HepG2 (cell line): Measurements from ENCODE around the gene GPRIN1. TPM values are rescaled to one million over a fixed set of nuclear protein-coding genes. Genes with fewer than 3 reads are reported as not detected.
A peak's percentile ranks its signal among the peaks of the same experiment; 100 is the strongest.

Experiments used
- ATAC-seq: fragments of 200-7000 bp; cut with Tn5 transposase; 3 replicates; pipeline ENCODE4 v1.9.1; 2020; ENCODE audit warnings: mild to moderate bottlenecking, moderate library complexity
- BruUV-seq: library from RNA; stranded (reverse); fragments of 400-500 nt; replicated peaks from 2 replicates; lab custom pipeline; 2021; lab: Mats Ljungman, UMichigan
- CTCF ChIA-PET: fragments of 300-600 bp; formaldehyde crosslinking; extraction: SDS; loops from one replicate; lab custom pipeline; 2021; ENCODE audit warnings: low total read pairs, inconsistent platforms, low intra/inter-chr PET ratio; lab: Yijun Ruan, JAX
- POLR2A ChIA-PET: fragments of 350-600 bp; sonication (Branson Sonifier 250); formaldehyde crosslinking; loops from one replicate; lab custom pipeline; 2020; ENCODE audit warnings: antibody characterized with exemption, inconsistent platforms; lab: Yijun Ruan, JAX
- DNase-seq: peaks from one replicate; pipeline ENCODE4 v3.0.0-alpha.2; 2015; ENCODE audit warnings: low spot score
- FAIRE-seq: peaks from 3 replicates; lab custom pipeline; 2011; peaks lifted over from hg19 to GRCh38; lab: Jason Lieb, UNC
- H2AFZ ChIP-seq: one replicate; pipeline ENCODE4 v1.6.1; 2011; ENCODE audit warnings: low read length, inconsistent platforms
- H3K27ac ChIP-seq: fragments of 300-600 bp; 3 replicates; pipeline ENCODE4 v1.8.0; 2011; ENCODE audit warnings: mixed run types, mild to moderate bottlenecking, mixed read lengths, low read length, inconsistent platforms; ENCODE audit not compliant: insufficient read depth; ENCODE audit errors: extremely low read length
- H3K27me3 ChIP-seq, 2 experiments: fragments of 200-600 bp in 1 of 2; 2 replicates in 1 of 2; 3 replicates in 1 of 2; pipeline versions ENCODE4 v1.6.0 to v1.8.0; 2011; ENCODE audit warnings: low read length in 2 of 2, mild to moderate bottlenecking in 2 of 2, moderate library complexity in 2 of 2, inconsistent platforms in 1 of 2; ENCODE audit not compliant: insufficient read depth in 2 of 2, control insufficient read depth in 1 of 2
- H3K36me3 ChIP-seq, 2 experiments: fragments of 200-600 bp in 1 of 2; replicated peaks in 1 of 2; 2 replicates in 1 of 2; 3 replicates in 1 of 2; pipeline versions ENCODE4 v1.5.1 to v1.8.0; 2011; ENCODE audit warnings: low read length in 2 of 2, inconsistent platforms in 1 of 2; ENCODE audit not compliant: insufficient read depth in 2 of 2, control insufficient read depth in 1 of 2
- H3K4me1 ChIP-seq: 2 replicates; pipeline ENCODE4 v1.5.1; 2012; ENCODE audit warnings: low read length, inconsistent platforms; ENCODE audit not compliant: insufficient read depth
- H3K4me2 ChIP-seq: 2 replicates; pipeline ENCODE4 v1.6.0; 2011; ENCODE audit warnings: low read depth, low read length, inconsistent platforms
- H3K4me3 ChIP-seq, 3 experiments: fragments of 200-600 bp in 1 of 3; sonication (generic), shearing (Covaris generic) in 1 of 3; replicated peaks in 1 of 3; 2 replicates each; pipeline ENCODE4 v1.5.1; 2011 to 2016; ENCODE audit warnings: low read length in 3 of 3, inconsistent platforms in 2 of 3, low read depth in 2 of 3, mild to moderate bottlenecking in 2 of 3, control low read depth in 1 of 3, mixed read lengths in 1 of 3; ENCODE audit not compliant: insufficient read depth in 1 of 3
- H3K79me2 ChIP-seq: one replicate; pipeline ENCODE4 v1.6.1; 2011; ENCODE audit warnings: low read length, inconsistent platforms; ENCODE audit not compliant: insufficient read depth
- H3K9ac ChIP-seq: 2 replicates; pipeline ENCODE4 v1.6.0; 2011; ENCODE audit warnings: mild to moderate bottlenecking, low read depth, low read length, inconsistent platforms; ENCODE audit not compliant: insufficient read depth
- H3K9me3 ChIP-seq: 2 replicates; pipeline ENCODE4 v1.5.1; 2012; ENCODE audit warnings: mild to moderate bottlenecking, low read length
- H4K20me1 ChIP-seq: 2 replicates; pipeline ENCODE4 v1.6.0; 2011; ENCODE audit warnings: inconsistent platforms, mild to moderate bottlenecking, low read length, moderate library complexity; ENCODE audit not compliant: insufficient read depth
- ETV5 ChIP-seq: IDR thresholded peaks from 2 replicates; pipeline ENCODE4 v1.6.1; 2018; ENCODE audit warnings: missing biosample characterization, missing genetic modification reagents, inconsistent platforms, borderline replicate concordance
- GATAD2A ChIP-seq: IDR thresholded peaks from 2 replicates; pipeline ENCODE4 v1.6.1; 2016
- GZF1 ChIP-seq: sonication (generic); formaldehyde crosslinking; IDR thresholded peaks from 2 replicates; pipeline ENCODE4 v1.5.1; 2020; ENCODE audit warnings: mild to moderate bottlenecking, missing genetic modification reagents
- HMG20A ChIP-seq: IDR thresholded peaks from 2 replicates; pipeline ENCODE4 v1.6.1; 2016; ENCODE audit warnings: borderline replicate concordance
- HOXA7 ChIP-seq: sonication (generic); formaldehyde crosslinking; IDR thresholded peaks from 2 replicates; pipeline ENCODE4 v1.8.1; 2022; ENCODE audit warnings: mild to moderate bottlenecking, missing genetic modification reagents, moderate library complexity
- JUN ChIP-seq: sonication (generic); formaldehyde crosslinking; IDR thresholded peaks from 2 replicates; pipeline ENCODE4 v1.4.0; 2020; ENCODE audit warnings: mild to moderate bottlenecking, missing genetic modification reagents
- KDM2A ChIP-seq: sonication (generic); formaldehyde crosslinking; IDR thresholded peaks from 2 replicates; pipeline ENCODE4 v1.4.0; 2020; ENCODE audit warnings: low read depth, missing genetic modification reagents, borderline replicate concordance
- SP140L ChIP-seq: sonication (generic); formaldehyde crosslinking; IDR thresholded peaks from 2 replicates; pipeline ENCODE4 v1.4.0; 2020; ENCODE audit warnings: missing genetic modification reagents, borderline replicate concordance
- SRSF4 ChIP-seq: fragments of 200-400 bp; formaldehyde crosslinking; IDR thresholded peaks from one replicate; pipeline ENCODE4 v1.6.1; 2018; ENCODE audit warnings: mild to moderate bottlenecking, low read depth, low read length, moderate library complexity; ENCODE audit not compliant: poor library complexity, severe bottlenecking
- ZNF30 ChIP-seq: sonication (generic); formaldehyde crosslinking; IDR thresholded peaks from 2 replicates; pipeline ENCODE4 v1.5.0; 2020; ENCODE audit warnings: mild to moderate bottlenecking, missing genetic modification reagents
- ZNF616 ChIP-seq: sonication (generic); formaldehyde crosslinking; IDR thresholded peaks from 2 replicates; pipeline ENCODE4 v1.5.0; 2020; ENCODE audit warnings: low read depth, mild to moderate bottlenecking, missing genetic modification reagents
- ZNF891 ChIP-seq: sonication (generic); formaldehyde crosslinking; IDR thresholded peaks from 2 replicates; pipeline ENCODE4 v1.5.0; 2020; ENCODE audit warnings: mild to moderate bottlenecking, missing genetic modification reagents
- WGBS: methylation state at CpG from one replicate; pipeline ENCODE4 v1.1.6; 2017; ENCODE audit warnings: low lambda C conversion rate; 5-methylcytosine and 5-hydroxymethylcytosine counted together
- in situ Hi-C: cut with HindIII; loops from 2 replicates; pipeline ENCODE4 v1.10.0; 2017; ENCODE audit warnings: low pct_unique_long_range_greater_than_20kb; ENCODE audit not compliant: extremely low pct_ligation_motif_present
- intact Hi-C: fragments of 100-400 bp; cut with micrococcal nuclease; formaldehyde crosslinking; loops from one replicate; pipeline ENCODE4 v1.10.0; 2022; ENCODE audit not compliant: unreplicated experiment
- polyA plus RNA-seq, 8 experiments: library from polyadenylated mRNA; depleted of rRNA in 3 of 8; stranded (reverse) in 7 of 8; unstranded in 1 of 8; fragments of >200 nt; fragmentation: Illumina TruSeq in 4 of 8; extraction: Trizol in 4 of 8; gene quantifications; 2 replicates each; pipeline versions ENCODE4 v1.2.1 to v1.2.3, GENCODE V29; 2011 to 2016; ENCODE audit warnings: low read depth in 4 of 8, missing spikeins in 1 of 8, mixed read lengths in 1 of 8; ENCODE audit not compliant: insufficient read depth in 1 of 8
- total RNA-seq, 5 experiments: library from RNA; depleted of rRNA; stranded (reverse); fragments of >200 nt; fragmentation: Illumina TruSeq; extraction: Trizol; gene quantifications; 2 replicates each; pipeline ENCODE4 v1.2.3, GENCODE V29; 2016; ENCODE audit warnings: low read depth in 1 of 5
- TF ChIP-seq, protein P1 (sequence below): sonication (generic); formaldehyde crosslinking; IDR thresholded peaks from 2 replicates; pipeline ENCODE4 v1.8.0; 2022; ENCODE audit warnings: mild to moderate bottlenecking, missing genetic modification reagents, borderline replicate concordance
- TF ChIP-seq, protein P2 (sequence below): sonication (generic); formaldehyde crosslinking; IDR thresholded peaks from 2 replicates; pipeline ENCODE4 v1.4.0; 2020; ENCODE audit warnings: missing genetic modification reagents, borderline replicate concordance
- TF ChIP-seq, protein P3 (sequence below): sonication (generic); formaldehyde crosslinking; IDR thresholded peaks from 2 replicates; pipeline ENCODE4 v1.5.0; 2020; ENCODE audit warnings: mild to moderate bottlenecking, missing genetic modification reagents, moderate library complexity

GPRIN1 gene
- total and polyA plus RNA-seq, 2 of the 13 experiments (the other 11 are each of a cell fraction or from before 2014, with no cell fraction given), result 0.32 to 2.0 TPM

DNA sequence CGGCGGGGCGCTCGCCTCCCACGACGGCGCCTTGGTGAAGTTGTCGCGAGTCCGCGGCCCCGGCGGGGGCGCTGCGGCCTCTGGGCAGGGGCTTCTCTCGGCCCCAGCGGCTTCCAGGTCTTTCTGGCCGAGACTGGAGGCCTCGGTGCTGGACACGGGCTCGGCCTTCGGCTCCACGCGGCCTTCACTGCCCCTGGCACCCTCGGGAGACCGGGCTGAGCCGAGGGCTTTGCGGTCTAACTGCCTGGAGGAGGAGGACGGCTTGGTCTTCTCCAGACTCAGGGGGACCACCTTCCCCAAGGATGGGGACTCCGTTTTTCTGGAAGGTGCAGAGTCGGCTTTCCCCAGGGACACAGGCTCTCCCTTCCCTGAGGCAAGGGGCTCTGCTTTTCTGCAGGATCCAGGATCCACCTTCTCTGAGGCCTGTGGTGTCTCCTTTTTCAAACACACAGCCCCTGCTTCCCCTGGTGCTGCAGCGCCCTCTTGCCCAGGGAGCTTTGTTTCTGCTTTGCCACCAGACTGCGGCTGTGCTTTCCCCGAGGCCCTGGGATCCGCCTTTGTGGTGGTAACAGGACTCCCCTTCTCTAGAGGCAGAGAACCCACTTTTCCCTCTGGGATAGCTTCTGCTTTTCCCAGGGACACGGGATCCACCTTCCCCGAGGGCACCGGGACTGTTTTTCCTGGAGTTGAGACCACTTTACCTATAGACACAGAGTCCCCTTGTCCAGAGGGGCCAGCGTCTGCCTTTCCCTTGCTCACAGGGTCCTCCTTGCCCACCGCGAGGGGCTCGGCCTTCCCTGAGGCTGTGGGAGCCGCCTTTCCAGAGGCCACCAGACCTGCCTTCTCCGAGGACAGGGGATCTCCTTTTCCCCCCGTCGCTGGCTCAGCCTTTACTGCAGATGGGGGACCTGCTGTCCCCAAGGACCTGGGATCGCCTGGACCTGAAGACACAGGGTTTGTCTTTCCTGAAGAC is 12.3 kb downstream of the GPRIN1 start (continued):
- TF ChIP-seq, protein P1, sequence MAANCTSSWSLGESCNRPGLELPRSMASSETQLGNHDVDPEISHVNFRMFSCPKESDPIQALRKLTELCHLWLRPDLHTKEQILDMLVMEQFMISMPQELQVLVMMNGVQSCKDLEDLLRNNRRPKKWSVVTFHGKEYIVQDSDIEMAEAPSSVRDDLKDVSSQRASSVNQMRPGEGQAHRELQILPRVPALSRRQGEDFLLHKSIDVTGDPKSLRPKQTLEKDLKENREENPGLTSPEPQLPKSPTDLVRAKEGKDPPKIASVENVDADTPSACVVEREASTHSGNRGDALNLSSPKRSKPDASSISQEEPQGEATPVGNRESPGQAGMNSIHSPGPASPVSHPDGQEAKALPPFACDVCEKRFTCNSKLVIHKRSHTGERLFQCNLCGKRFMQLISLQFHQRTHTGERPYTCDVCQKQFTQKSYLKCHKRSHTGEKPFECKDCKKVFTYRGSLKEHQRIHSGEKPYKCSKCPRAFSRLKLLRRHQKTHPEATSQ (CRISPR knock-in tag), result no peak

DNA sequence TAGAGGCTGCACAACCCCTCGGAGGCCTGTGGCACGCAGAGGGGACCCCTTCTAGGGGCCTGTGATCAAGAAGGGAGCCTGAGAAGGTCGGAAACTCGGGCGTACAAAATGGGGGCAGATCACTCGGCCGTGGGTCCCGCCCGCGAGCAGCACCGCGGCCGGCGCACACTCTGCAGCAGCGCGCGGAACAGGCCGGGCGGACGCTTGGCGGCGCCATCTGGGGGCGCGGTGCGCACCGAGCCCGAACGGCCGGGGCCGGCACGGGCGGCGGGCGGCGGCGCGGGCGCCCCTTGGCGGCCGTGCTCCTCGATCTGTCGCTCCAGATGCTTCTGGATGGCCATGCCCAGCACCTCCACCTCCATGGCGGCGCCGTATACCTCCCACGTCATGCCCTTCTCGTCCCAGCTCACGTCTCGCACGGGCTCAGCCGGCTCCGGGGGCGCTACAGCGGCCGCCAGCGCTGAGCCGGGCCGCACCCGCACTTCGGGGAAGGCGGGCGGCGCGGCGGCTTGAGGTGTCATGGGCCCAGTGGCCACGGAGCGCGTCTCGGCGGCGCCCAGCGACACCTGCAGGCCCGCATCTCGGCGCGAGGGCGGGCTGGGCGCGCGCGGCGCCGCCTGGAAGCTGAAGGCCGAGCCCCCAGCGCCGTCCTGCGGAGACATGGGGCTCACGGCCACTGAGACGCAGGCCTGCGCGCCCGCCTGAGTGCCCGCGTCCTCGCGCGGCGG is 13.1 kb downstream of the GPRIN1 start:
- no peak for DNase-seq
- CTCF ChIA-PET, result no interaction called here
- BruUV-seq, result no TSS peak
- TF ChIP-seq ZNF891 (no peak), HOXA7 (CRISPR knock-in tag) (no peak), GZF1 (CRISPR knock-in tag) (no peak), JUN (CRISPR knock-in tag) (no peak), SRSF4 (no peak), ETV5 (CRISPR knock-in tag) (no peak), ZNF30 (CRISPR knock-in tag) (no peak), SP140L (CRISPR knock-in tag) (no peak), ZNF616 (no peak), KDM2A (CRISPR knock-in tag) (peak; percentile 27; the same call in 1 of the 2 replicates), GATAD2A (CRISPR knock-in tag) (no peak), HMG20A (CRISPR knock-in tag) (no peak)
- TF ChIP-seq, protein P2, sequence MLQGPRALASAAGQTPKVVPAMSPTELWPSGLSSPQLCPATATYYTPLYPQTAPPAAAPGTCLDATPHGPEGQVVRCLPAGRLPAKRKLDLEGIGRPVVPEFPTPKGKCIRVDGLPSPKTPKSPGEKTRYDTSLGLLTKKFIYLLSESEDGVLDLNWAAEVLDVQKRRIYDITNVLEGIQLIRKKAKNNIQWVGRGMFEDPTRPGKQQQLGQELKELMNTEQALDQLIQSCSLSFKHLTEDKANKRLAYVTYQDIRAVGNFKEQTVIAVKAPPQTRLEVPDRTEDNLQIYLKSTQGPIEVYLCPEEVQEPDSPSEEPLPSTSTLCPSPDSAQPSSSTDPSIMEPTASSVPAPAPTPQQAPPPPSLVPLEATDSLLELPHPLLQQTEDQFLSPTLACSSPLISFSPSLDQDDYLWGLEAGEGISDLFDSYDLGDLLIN, result no peak
- TF ChIP-seq, protein P3, sequence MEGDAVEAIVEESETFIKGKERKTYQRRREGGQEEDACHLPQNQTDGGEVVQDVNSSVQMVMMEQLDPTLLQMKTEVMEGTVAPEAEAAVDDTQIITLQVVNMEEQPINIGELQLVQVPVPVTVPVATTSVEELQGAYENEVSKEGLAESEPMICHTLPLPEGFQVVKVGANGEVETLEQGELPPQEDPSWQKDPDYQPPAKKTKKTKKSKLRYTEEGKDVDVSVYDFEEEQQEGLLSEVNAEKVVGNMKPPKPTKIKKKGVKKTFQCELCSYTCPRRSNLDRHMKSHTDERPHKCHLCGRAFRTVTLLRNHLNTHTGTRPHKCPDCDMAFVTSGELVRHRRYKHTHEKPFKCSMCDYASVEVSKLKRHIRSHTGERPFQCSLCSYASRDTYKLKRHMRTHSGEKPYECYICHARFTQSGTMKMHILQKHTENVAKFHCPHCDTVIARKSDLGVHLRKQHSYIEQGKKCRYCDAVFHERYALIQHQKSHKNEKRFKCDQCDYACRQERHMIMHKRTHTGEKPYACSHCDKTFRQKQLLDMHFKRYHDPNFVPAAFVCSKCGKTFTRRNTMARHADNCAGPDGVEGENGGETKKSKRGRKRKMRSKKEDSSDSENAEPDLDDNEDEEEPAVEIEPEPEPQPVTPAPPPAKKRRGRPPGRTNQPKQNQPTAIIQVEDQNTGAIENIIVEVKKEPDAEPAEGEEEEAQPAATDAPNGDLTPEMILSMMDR, result 0 out of 2 replicates have a peak, but pooled peaks have one; percentile 21

More for the DNA sequence above, 13.1 kb downstream of the GPRIN1 start:
- in situ Hi-C loops (loop anchor here (25.0 kb wide), 1 partner anchor 860 kb away; no protein-coding TSS in a partner anchor), intact Hi-C loops (no loop called here)
- Histone ChIP-seq H3K4me3 (peak overlapping the region in 1 of 3 experiments; percentile 40; a peak in 1 of 6 replicates), H3K9ac (no peak overlapping the region), H3K27ac (no peak overlapping the region), H3K4me2 (peak overlapping the region; percentile 49), H2AFZ (no peak overlapping the region), H4K20me1 (0 out of 2 replicates have a peak, but pooled peaks cover 4% of the 10 kb centered on the region), H3K4me1 (no peaks in the 10 kb centered on the region), H3K79me2 (no peaks in the 10 kb centered on the region), H3K27me3 (no peaks in the 10 kb centered on the region; a peak in 1 of 5 replicates), H3K9me3 (no peaks in the 10 kb centered on the region), H3K36me3 (peaks cover 0 to 9% of the 10 kb centered on the region in 2 experiments; a peak in 1 of 5 replicates)
- ATAC-seq (peak; percentile 78), FAIRE-seq (no peak)
- WGBS, result 88% methylated on average over 97 of the region's 98 CpGs
- POLR2A ChIA-PET, result no interaction called here
